MG63 (cell line): ENCODE measurements around the gene CCDC51. TPM values are rescaled to one million over a fixed set of nuclear protein-coding genes. Genes with fewer than 3 reads are reported as not detected.
"Not testable (repeated sequence)": the region's sequence is repeated elsewhere in the genome, so short reads cannot be mapped to it uniquely, and the experiment has no call there.

Source experiments
- DNase-seq: peaks from one replicate; pipeline ENCODE4 v3.0.0-alpha.2; 2020
- H3K27me3 ChIP-seq: fragments of 250-450 bp; sonication (Bioruptor Pico); 2 replicates; pipeline ENCODE4 v1.5.1; 2020; ENCODE audit warnings: mild to moderate bottlenecking, moderate library complexity
- H3K36me3 ChIP-seq: fragments of 250-450 bp; sonication (Bioruptor Pico); 2 replicates; pipeline ENCODE4 v1.5.1; 2020; ENCODE audit warnings: mild to moderate bottlenecking, moderate library complexity
- H3K4me3 ChIP-seq: fragments of 250-450 bp; sonication (Bioruptor Pico); 2 replicates; pipeline ENCODE4 v1.5.1; 2020; ENCODE audit warnings: mild to moderate bottlenecking, moderate library complexity
- H3K9me3 ChIP-seq: fragments of 250-450 bp; sonication (Bioruptor Pico); 2 replicates; pipeline ENCODE4 v1.5.1; 2020; ENCODE audit warnings: mild to moderate bottlenecking, moderate library complexity
- total RNA-seq: library from RNA; depleted of rRNA; stranded (reverse); fragments of >200 nt; shearing (Covaris generic); gene quantifications from 2 replicates; pipeline ENCODE4 v1.2.3, GENCODE V29; 2014; ENCODE audit warnings: low replicate concordance

CCDC51 gene
- total RNA-seq, 1 experiment from 2014 or later = 26.9 TPM

- Histone ChIP-seq H3K36me3 (peaks cover 21% of the 10 kb centered on the region), H3K27me3 (no peaks in the 10 kb centered on the region), H3K9me3 (no peaks in the 10 kb centered on the region), H3K4me3 (peak overlapping the region; percentile 71)
- no peak for DNase-seq
These were observed 27.8 kb upstream of the CCDC51 start for GRCh38 chr3:48467473-48468267.

- Histone ChIP-seq H3K27me3 (no peaks in the 10 kb centered on the region), H3K36me3 (peaks cover 21% of the 10 kb centered on the region), H3K9me3 (no peaks in the 10 kb centered on the region), H3K4me3 (peak overlapping the region; percentile 71)
- no peak for DNase-seq
These were observed 27.2 kb upstream of the CCDC51 start for GRCh38 chr3:48467110-48467454.

GRCh38 chr3:48466386-48467109 lies 26.6 kb upstream of the CCDC51 start:
- Histone ChIP-seq H3K36me3 (peaks cover 21% of the 10 kb centered on the region), H3K4me3 (peak overlapping the region; percentile 71)
- DNase-seq = no peak

GRCh38 chr3:48465531-48466378 lies 25.8 kb upstream of the CCDC51 start:
- no peaks in the 10 kb centered on the region for H3K27me3 ChIP-seq
- H3K36me3 ChIP-seq = peaks cover 21% of the 10 kb centered on the region
- peak; percentile 99 for DNase-seq
- no peaks in the 10 kb centered on the region for H3K9me3 ChIP-seq
- H3K4me3 ChIP-seq = peak overlapping the region; percentile 71

More at GRCh38 chr3:48466386-48467109, 26.6 kb upstream of the CCDC51 start:
- Histone ChIP-seq H3K9me3 (no peaks in the 10 kb centered on the region), H3K27me3 (no peaks in the 10 kb centered on the region)

- Histone ChIP-seq H3K4me3 (no peak overlapping the region), H3K9me3 (no peaks in the 10 kb centered on the region), H3K27me3 (no peaks in the 10 kb centered on the region), H3K36me3 (peaks cover 21% of the 10 kb centered on the region)
- no peak for DNase-seq
These were observed 25.3 kb upstream of the CCDC51 start for GRCh38 chr3:48465237-48465530.

- H3K4me3 ChIP-seq = no peak overlapping the region
- no peak for DNase-seq
- no peaks in the 10 kb centered on the region for H3K27me3 ChIP-seq
- H3K9me3 ChIP-seq = no peaks in the 10 kb centered on the region
- peaks cover 21% of the 10 kb centered on the region for H3K36me3 ChIP-seq
These were observed 24.8 kb upstream of the CCDC51 start for GRCh38 chr3:48464713-48465221.

- Histone ChIP-seq H3K9me3 (no peaks in the 10 kb centered on the region), H3K4me3 (no peak overlapping the region), H3K27me3 (no peaks in the 10 kb centered on the region), H3K36me3 (peaks cover 21% of the 10 kb centered on the region)
- DNase-seq = no peak
These were observed 23.8 kb upstream of the CCDC51 start for GRCh38 chr3:48463703-48464102.

- not testable (repeated sequence) for DNase-seq, H3K27me3 ChIP-seq, H3K36me3 ChIP-seq, H3K9me3 ChIP-seq, H3K4me3 ChIP-seq
These were observed 21.8 kb upstream of the CCDC51 start for GRCh38 chr3:48461767-48462166.

GRCh38 chr3:48460517-48460902 lies 20.6 kb upstream of the CCDC51 start:
- DNase-seq = no peak
- Histone ChIP-seq H3K36me3 (peaks cover 2% of the 10 kb centered on the region; the same call in 1 of the 2 replicates), H3K9me3 (no peaks in the 10 kb centered on the region), H3K27me3 (no peaks in the 10 kb centered on the region), H3K4me3 (no peak overlapping the region)

GRCh38 chr3:48459773-48460516 lies 20.0 kb upstream of the CCDC51 start:
- Histone ChIP-seq H3K4me3 (no peak overlapping the region), H3K27me3 (no peaks in the 10 kb centered on the region), H3K36me3 (no peaks in the 10 kb centered on the region; the same call in 1 of the 2 replicates), H3K9me3 (no peaks in the 10 kb centered on the region)
- DNase-seq = no peak

- Histone ChIP-seq H3K9me3 (no peaks in the 10 kb centered on the region), H3K27me3 (no peaks in the 10 kb centered on the region), H3K36me3 (no peaks in the 10 kb centered on the region; the same call in none of the 2 replicates), H3K4me3 (no peak overlapping the region)
- no peak for DNase-seq
These were observed 19.4 kb upstream of the CCDC51 start for GRCh38 chr3:48459331-48459730.

GRCh38 chr3:48456456-48456855 lies 16.5 kb upstream of the CCDC51 start:
- H3K4me3 ChIP-seq = no peak overlapping the region

GRCh38 chr3:48451270-48451669 lies 11.4 kb upstream of the CCDC51 start:
- H3K9me3 ChIP-seq = no peaks in the 10 kb centered on the region
- peaks cover 8% of the 10 kb centered on the region; the same call in 1 of the 2 replicates for H3K36me3 ChIP-seq
- no peak for DNase-seq
- no peaks in the 10 kb centered on the region for H3K27me3 ChIP-seq
- no peak overlapping the region for H3K4me3 ChIP-seq

More at GRCh38 chr3:48456456-48456855, 16.5 kb upstream of the CCDC51 start:
- Histone ChIP-seq H3K9me3 (no peaks in the 10 kb centered on the region), H3K27me3 (no peaks in the 10 kb centered on the region), H3K36me3 (no peaks in the 10 kb centered on the region; the same call in none of the 2 replicates)
- no peak for DNase-seq

- DNase-seq = peak; percentile 86
- H3K27me3 ChIP-seq = no peaks in the 10 kb centered on the region
- H3K9me3 ChIP-seq = no peaks in the 10 kb centered on the region
- H3K36me3 ChIP-seq = peaks cover 21% of the 10 kb centered on the region
- H3K4me3 ChIP-seq = peak within 1 kb of the TSS; percentile 74
These were observed 6.7 kb upstream of the CCDC51 start, which contains the start of gene ATRIP for GRCh38 chr3:48446425-48447193. Gene ATRIP, plus strand, starts transcription at chr3:48446737. Its CDS starts 109 bp downstream, at chr3:48446846.

GRCh38 chr3:48446043-48446424 lies 6.1 kb upstream of the CCDC51 start:
- DNase-seq = no peak
- H3K9me3 ChIP-seq = no peaks in the 10 kb centered on the region
- H3K36me3 ChIP-seq = peaks cover 21% of the 10 kb centered on the region
- H3K4me3 ChIP-seq = peak overlapping the region; percentile 74
- H3K27me3 ChIP-seq = no peaks in the 10 kb centered on the region
